H9 (cell line): ENCODE data around the gene ITGB2. TPM values are rescaled to one million over a fixed set of nuclear protein-coding genes. Genes with fewer than 3 reads are reported as not detected.

ENCODE experiments used
- DNase-seq: peaks from one replicate; pipeline ENCODE4 v3.0.0-alpha.2; 2017
- H2AFZ ChIP-seq: one replicate; pipeline ENCODE4 v1.6.1; 2013; ENCODE audit warnings: mild to moderate bottlenecking, low read length, control low read depth, moderate library complexity
- H2AK5ac ChIP-seq: 2 replicates; pipeline ENCODE4 v1.6.1; 2013; ENCODE audit warnings: low read length, control low read depth, mixed read lengths; ENCODE audit not compliant: insufficient read length
- H2BK120ac ChIP-seq: one replicate; pipeline ENCODE4 v1.6.1; 2013; ENCODE audit warnings: low read depth, mild to moderate bottlenecking, low read length, control low read depth, inconsistent platforms; ENCODE audit not compliant: poor library complexity, severe bottlenecking
- H2BK12ac ChIP-seq: 2 replicates; pipeline ENCODE4 v1.6.1; 2013; ENCODE audit warnings: low read length, control low read depth, mixed read lengths, low read depth; ENCODE audit not compliant: insufficient read length
- H2BK15ac ChIP-seq: 2 replicates; pipeline ENCODE4 v1.6.1; 2013; ENCODE audit warnings: low read depth, low read length, control low read depth
- H2BK20ac ChIP-seq: one replicate; pipeline ENCODE4 v1.6.1; 2013; ENCODE audit warnings: low read depth, mild to moderate bottlenecking, low read length, control low read depth, inconsistent platforms; ENCODE audit not compliant: poor library complexity, severe bottlenecking
- H2BK5ac ChIP-seq: 2 replicates; pipeline ENCODE4 v1.6.1; 2013; ENCODE audit warnings: low read length, control low read depth, mixed read lengths; ENCODE audit not compliant: insufficient read length
- H3K14ac ChIP-seq: 2 replicates; pipeline ENCODE4 v1.6.1; 2013; ENCODE audit warnings: low read length, control low read depth; ENCODE audit not compliant: insufficient read depth
- H3K18ac ChIP-seq: 2 replicates; pipeline ENCODE4 v1.6.1; 2013; ENCODE audit warnings: low read depth, mild to moderate bottlenecking, mixed read lengths, low read length, control low read depth; ENCODE audit not compliant: insufficient read length
- H3K23ac ChIP-seq: 2 replicates; pipeline ENCODE4 v1.6.1; 2013; ENCODE audit warnings: low read length, control low read depth, mixed read lengths, low read depth; ENCODE audit not compliant: insufficient read length
- H3K23me2 ChIP-seq: 2 replicates; pipeline ENCODE4 v1.6.1; 2013; ENCODE audit warnings: low read depth, mild to moderate bottlenecking, mixed read lengths, low read length, control low read depth; ENCODE audit not compliant: insufficient read length, poor library complexity, severe bottlenecking
- H3K27ac ChIP-seq: 2 replicates; pipeline ENCODE4 v1.5.1; 2013; ENCODE audit warnings: low read length, control low read depth, mixed read lengths, low read depth; ENCODE audit not compliant: insufficient read length
- H3K27me3 ChIP-seq: 2 replicates; pipeline ENCODE4 v1.6.1; 2013; ENCODE audit warnings: low read length, control low read depth, inconsistent platforms; ENCODE audit not compliant: insufficient read depth
- H3K4ac ChIP-seq: 2 replicates; pipeline ENCODE4 v1.6.1; 2013; ENCODE audit warnings: low read depth, mild to moderate bottlenecking, control low read depth, inconsistent platforms, low read length, moderate library complexity
- H3K4me1 ChIP-seq: 2 replicates; pipeline ENCODE4 v1.6.1; 2013; ENCODE audit warnings: low read length, control low read depth, inconsistent platforms; ENCODE audit not compliant: insufficient read depth
- H3K4me2 ChIP-seq: 2 replicates; pipeline ENCODE4 v1.6.1; 2013; ENCODE audit warnings: low read length, control low read depth, mixed read lengths; ENCODE audit not compliant: insufficient read length, insufficient read depth
- H3K56ac ChIP-seq: 2 replicates; pipeline ENCODE4 v1.6.1; 2013; ENCODE audit warnings: low read depth, mild to moderate bottlenecking, mixed read lengths, low read length, control low read depth; ENCODE audit not compliant: insufficient read length
- H3K79me1 ChIP-seq: 2 replicates; pipeline ENCODE4 v1.6.1; 2013; ENCODE audit warnings: low read depth, mild to moderate bottlenecking, moderate library complexity, low read length, control low read depth, inconsistent platforms; ENCODE audit not compliant: insufficient read depth, poor library complexity, severe bottlenecking
- H3K79me2 ChIP-seq: 2 replicates; pipeline ENCODE4 v1.6.1; 2013; ENCODE audit warnings: low read length, control low read depth, inconsistent platforms; ENCODE audit not compliant: insufficient read depth
- H3K9ac ChIP-seq: 2 replicates; pipeline ENCODE4 v1.6.1; 2013; ENCODE audit warnings: low read length, control low read depth, mixed read lengths; ENCODE audit not compliant: insufficient read length; ENCODE audit errors: extremely low read depth
- H3K9me3 ChIP-seq: one replicate; pipeline ENCODE4 v1.6.1; 2013; ENCODE audit warnings: low read depth, low read length, inconsistent platforms; ENCODE audit not compliant: control insufficient read depth
- H3T11ph ChIP-seq: one replicate; pipeline ENCODE4 v1.6.1; 2013; ENCODE audit warnings: mild to moderate bottlenecking, low read length, control low read depth, inconsistent platforms
- H4K20me1 ChIP-seq: one replicate; pipeline ENCODE4 v1.6.1; 2013; ENCODE audit not compliant: control insufficient read depth, insufficient read length, insufficient read depth
- H4K5ac ChIP-seq: 2 replicates; pipeline ENCODE4 v1.6.1; 2013; ENCODE audit warnings: low read depth, mild to moderate bottlenecking, mixed read lengths, low read length, control low read depth; ENCODE audit not compliant: insufficient read length
- H4K8ac ChIP-seq: replicated peaks from 2 replicates; pipeline ENCODE4 v1.6.1; 2013; ENCODE audit warnings: low read length, control low read depth, mixed read lengths, low read depth; ENCODE audit not compliant: insufficient read length
- H4K91ac ChIP-seq: 2 replicates; pipeline ENCODE4 v1.6.1; 2013; ENCODE audit warnings: low read depth, mild to moderate bottlenecking, moderate library complexity, mixed read lengths, low read length, control low read depth; ENCODE audit not compliant: insufficient read length
- H3K27ac Mint-ChIP-seq, 3 experiments: 2 replicates in 2 of 3; 3 replicates in 1 of 3; pipeline ENCODE4 v1.8.0; 2020 to 2021; ENCODE audit warnings: mixed read lengths in 3 of 3, mild to moderate bottlenecking in 1 of 3, moderate library complexity in 1 of 3
- H3K27me3 Mint-ChIP-seq: 2 replicates; pipeline ENCODE4 v1.8.0; 2021; ENCODE audit warnings: low read depth, mild to moderate bottlenecking, moderate library complexity, mixed read lengths
- H3K36me3 Mint-ChIP-seq, 3 experiments: 2 replicates in 2 of 3; 3 replicates in 1 of 3; pipeline ENCODE4 v1.8.0; 2020 to 2021; ENCODE audit warnings: low read depth in 3 of 3, mixed read lengths in 3 of 3; ENCODE audit not compliant: insufficient read depth in 1 of 3
- H3K4me1 Mint-ChIP-seq, 2 experiments: 2 replicates each; pipeline ENCODE4 v1.8.0; 2020; ENCODE audit warnings: mixed read lengths in 2 of 2
- H3K4me3 Mint-ChIP-seq, 2 experiments: 2 replicates in 1 of 2; 3 replicates in 1 of 2; pipeline ENCODE4 v1.8.0; 2020 to 2021; ENCODE audit warnings: mild to moderate bottlenecking in 2 of 2, mixed read lengths in 2 of 2, moderate library complexity in 1 of 2
- H3K9me3 Mint-ChIP-seq, 2 experiments: 2 replicates in 1 of 2; 3 replicates in 1 of 2; pipeline ENCODE4 v1.8.0; 2020; ENCODE audit warnings: mild to moderate bottlenecking in 2 of 2, mixed read lengths in 2 of 2, moderate library complexity in 1 of 2
- WGBS: extraction: QIAGEN DNeasy Blood & Tissue Kit; methylation state at CpG from one replicate; pipeline ENCODE4 v1.1.7; 2013; ENCODE audit warnings: missing lambda C conversion rate, low lambda C conversion rate, mixed read lengths; ENCODE audit not compliant: insufficient read length; ENCODE audit errors: extremely low coverage; 5-methylcytosine and 5-hydroxymethylcytosine counted together
- total RNA-seq: library from RNA; stranded (reverse); gene quantifications from 2 replicates; pipeline ENCODE4 v1.2.1, GENCODE V29; 2021
- TF ChIP-seq, protein P1 (sequence below): fragments of 200-600 bp; sonication (generic); conservative IDR thresholded peaks from 3 replicates; pipeline ENCODE4 v1.8.0; 2021; ENCODE audit warnings: antibody characterized with exemption, mild to moderate bottlenecking

The ITGB2 gene
- total RNA-seq, 1 experiment from 2014 or later: 1.1 TPM

DNA sequence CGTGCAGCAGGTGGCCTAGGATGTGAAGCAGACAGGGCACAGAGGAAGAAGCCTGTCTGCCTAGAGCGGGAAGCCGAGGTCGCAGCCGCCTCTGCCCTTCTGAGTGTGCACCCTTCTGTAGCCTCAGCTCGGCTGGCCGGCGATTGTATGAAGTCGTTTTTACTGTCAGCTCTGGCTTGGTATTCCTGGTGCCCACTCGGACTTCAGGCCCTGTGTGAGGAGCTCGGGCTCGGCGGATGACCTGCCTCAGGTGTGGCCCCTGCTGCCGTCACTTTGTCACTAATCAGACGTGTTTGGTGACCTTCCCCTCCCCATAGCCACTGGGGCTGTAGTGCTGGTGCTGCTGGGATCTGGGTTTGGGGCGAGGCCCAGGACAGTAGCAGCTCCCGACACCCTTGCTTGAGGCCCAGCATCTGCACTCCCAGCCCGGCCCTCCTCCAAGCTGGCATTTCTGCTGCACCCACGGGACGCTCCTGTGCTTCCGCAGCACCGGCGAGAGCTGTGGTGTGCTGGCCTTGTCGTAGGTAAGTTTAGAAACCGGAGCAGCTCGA is 37.3 kb upstream of the ITGB2 start:
- Histone ChIP-seq H2BK12ac (no peak overlapping the region), H3K23me2 (no peaks in the 10 kb centered on the region), H3K9me3 (no peaks in the 10 kb centered on the region), H3K9ac (no peak overlapping the region), H3K27me3 (no peaks in the 10 kb centered on the region), H3T11ph (no peak overlapping the region), H3K18ac (no peak overlapping the region), H2BK15ac (no peak overlapping the region), H2AFZ (no peak overlapping the region), H4K20me1 (no peaks in the 10 kb centered on the region), H3K27ac (no peak overlapping the region), H3K4me1 (no peaks in the 10 kb centered on the region), H3K79me1 (peaks cover 8% of the 10 kb centered on the region), H3K23ac (no peak overlapping the region), H2BK20ac (no peak overlapping the region), H4K8ac (no peak overlapping the region), H2BK120ac (no peak overlapping the region), H2BK5ac (no peak overlapping the region), H3K14ac (no peak overlapping the region), H2AK5ac (no peak overlapping the region), H4K91ac (no peak overlapping the region), H4K5ac (no peak overlapping the region), H3K56ac (no peak overlapping the region), H3K4me2 (no peak overlapping the region), H3K79me2 (peaks cover 18% of the 10 kb centered on the region; the same call in 1 of the 2 replicates), H3K4ac (no peak overlapping the region)
- no peaks in the 10 kb centered on the region for H3K27me3 Mint-ChIP-seq
- H3K4me3 Mint-ChIP-seq: no peak overlapping the region
- TF ChIP-seq, protein P1, sequence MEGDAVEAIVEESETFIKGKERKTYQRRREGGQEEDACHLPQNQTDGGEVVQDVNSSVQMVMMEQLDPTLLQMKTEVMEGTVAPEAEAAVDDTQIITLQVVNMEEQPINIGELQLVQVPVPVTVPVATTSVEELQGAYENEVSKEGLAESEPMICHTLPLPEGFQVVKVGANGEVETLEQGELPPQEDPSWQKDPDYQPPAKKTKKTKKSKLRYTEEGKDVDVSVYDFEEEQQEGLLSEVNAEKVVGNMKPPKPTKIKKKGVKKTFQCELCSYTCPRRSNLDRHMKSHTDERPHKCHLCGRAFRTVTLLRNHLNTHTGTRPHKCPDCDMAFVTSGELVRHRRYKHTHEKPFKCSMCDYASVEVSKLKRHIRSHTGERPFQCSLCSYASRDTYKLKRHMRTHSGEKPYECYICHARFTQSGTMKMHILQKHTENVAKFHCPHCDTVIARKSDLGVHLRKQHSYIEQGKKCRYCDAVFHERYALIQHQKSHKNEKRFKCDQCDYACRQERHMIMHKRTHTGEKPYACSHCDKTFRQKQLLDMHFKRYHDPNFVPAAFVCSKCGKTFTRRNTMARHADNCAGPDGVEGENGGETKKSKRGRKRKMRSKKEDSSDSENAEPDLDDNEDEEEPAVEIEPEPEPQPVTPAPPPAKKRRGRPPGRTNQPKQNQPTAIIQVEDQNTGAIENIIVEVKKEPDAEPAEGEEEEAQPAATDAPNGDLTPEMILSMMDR: no peak
- peak overlapping the region in 2 of 3 experiments; percentile 49 to 77; a peak in 3 of 7 replicates for H3K27ac Mint-ChIP-seq
- DNase-seq: no peak
- H3K4me1 Mint-ChIP-seq: peaks cover 5 to 6% of the 10 kb centered on the region in 2 experiments
- no peaks in the 10 kb centered on the region for H3K9me3 Mint-ChIP-seq
- H3K36me3 Mint-ChIP-seq: peaks cover 26 to 72% (median 62%) of the 10 kb centered on the region in 3 experiments; a peak in 6 of 7 replicates
- WGBS: no CpG with 5 or more reads among the region's 26 CpGs
